Measurements from ENCODE around the gene ZCCHC17.
"Not testable (repeated sequence)": the region's sequence is repeated elsewhere in the genome, so short reads cannot be mapped to it uniquely, and the experiment has no call there.

ZCCHC17 gene, protein sequence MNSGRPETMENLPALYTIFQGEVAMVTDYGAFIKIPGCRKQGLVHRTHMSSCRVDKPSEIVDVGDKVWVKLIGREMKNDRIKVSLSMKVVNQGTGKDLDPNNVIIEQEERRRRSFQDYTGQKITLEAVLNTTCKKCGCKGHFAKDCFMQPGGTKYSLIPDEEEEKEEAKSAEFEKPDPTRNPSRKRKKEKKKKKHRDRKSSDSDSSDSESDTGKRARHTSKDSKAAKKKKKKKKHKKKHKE

DNA sequence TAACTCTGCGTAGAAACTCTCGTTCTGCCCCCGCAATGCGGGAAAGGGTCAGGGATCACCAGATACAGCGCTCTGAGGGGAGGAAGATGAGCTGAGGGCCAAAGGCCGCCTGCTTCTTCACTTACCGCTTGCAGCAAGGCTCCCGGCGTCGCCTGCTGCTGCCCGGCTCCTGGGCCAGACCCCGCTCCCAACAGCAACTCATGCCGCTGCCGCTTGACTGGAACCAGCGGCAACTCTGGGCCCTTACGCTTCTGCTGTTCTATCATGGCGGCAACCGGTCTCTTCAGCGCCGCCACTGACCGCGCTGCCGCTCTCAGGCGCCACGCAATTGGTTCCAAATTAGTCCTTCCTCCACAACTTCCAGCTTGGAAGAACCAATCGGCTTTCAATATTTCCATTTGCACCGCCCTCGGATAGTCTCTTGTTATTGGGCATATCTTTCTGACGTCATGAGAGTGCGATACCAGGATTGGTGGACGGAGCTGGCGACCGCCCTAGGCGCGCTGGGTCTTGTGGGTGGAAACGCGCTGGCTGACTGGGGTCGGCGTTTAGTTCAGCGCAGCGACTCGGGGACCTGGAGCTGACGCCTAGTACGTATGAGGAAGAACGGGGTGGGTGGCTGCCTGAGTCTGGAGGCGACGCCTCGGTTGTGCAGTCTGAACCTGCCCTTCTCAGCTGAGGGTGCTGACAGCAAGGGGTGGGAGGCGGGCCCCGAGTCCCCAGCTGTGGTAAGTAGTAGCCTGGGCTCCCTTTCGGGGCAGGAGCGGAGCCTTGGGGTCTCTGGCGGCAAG lies at the start of gene ZCCHC17, which contains the start of gene SNRNP40:
ZCCHC17 (plus strand) TSS at position 547 of the 791 bp plus-strand sequence. CDS start 13,067 bp downstream, outside the sequence.
SNRNP40 (minus strand) TSS at position 303 of the 791 bp plus-strand sequence; CDS start at position 266, 37 bp downstream.
- peak; percentile 99 for DNase-seq

DNA sequence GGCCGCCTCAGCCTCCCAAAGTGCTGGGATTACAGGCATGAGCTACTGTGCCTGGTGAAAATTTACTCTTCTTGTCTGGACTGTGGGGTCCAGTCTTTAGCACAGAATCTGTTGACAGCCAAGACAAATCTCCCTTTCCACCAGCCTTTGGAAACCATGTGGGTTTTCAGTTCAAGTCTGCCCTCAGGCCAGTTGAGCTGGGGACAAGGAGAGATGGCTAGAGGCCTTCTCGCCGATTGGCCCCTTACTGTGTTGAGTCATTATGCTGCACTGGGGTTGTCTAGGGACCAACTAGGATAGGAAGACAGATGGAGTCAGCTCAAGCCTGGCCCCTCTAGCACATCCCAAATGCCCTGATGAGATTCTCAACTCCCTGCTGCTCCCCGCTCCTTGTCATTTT lies 48.6 kb upstream of the ZCCHC17 start:
- DNase-seq: no peak

DNA sequence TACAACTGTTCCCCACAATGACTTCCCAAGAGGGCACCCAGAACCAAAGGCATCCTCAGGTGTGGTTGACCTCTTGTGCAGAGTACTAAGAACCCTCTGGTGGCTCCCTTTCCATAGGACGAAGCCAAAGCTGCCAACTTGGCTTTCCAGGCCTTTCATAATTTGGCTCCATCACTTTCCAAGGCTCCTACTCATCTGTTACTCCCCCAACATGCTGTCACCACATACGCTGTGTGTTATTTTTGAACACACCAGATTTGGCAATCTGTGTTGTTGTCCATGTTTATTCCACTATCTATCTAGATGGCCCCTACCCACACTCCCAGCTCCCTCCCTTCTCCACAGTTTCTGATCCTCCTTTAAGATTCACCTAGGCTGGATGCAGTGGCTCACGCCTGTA lies 47.0 kb upstream of the ZCCHC17 start:
- DNase-seq: no peak

DNA sequence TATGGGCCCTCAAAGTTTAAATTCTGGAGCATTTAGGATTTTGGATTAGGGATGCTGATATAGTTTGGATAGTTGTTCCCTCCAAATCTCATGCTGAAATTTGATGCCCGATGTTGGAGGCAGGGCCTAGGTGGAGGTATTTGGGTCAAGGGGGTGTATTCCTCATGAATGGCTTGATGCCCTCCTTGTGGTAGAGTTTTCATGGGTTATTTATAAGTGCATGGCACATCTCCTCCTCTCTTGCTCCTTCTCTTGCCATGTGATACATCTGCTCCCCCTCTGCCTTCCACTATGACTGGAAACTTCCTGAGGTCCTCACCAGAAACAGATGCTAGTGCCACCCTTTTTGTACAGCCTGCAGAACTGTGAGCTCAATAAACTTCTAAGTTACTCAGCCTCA lies 39.6 kb upstream of the ZCCHC17 start:
- no peak for DNase-seq

DNA sequence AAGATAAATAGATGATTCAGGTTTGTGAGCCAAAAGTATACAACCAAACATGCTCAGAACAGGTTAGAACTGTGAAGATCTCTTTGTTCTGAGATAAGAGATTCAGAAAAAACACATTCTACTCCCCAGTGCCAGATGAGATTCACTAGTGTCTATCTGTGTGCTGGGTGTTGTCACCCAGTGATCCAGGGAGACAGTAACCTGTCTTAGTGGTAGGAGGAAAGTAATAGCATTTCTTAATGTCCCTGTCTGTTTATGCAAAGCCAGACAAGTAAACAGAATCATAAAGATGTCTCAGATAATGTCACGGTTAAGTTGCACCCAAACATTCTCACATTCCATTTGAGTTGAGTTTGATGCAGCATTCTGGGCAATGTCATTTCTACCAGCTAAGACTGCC lies 38.3 kb upstream of the ZCCHC17 start:
- DNase-seq: no peak

DNA sequence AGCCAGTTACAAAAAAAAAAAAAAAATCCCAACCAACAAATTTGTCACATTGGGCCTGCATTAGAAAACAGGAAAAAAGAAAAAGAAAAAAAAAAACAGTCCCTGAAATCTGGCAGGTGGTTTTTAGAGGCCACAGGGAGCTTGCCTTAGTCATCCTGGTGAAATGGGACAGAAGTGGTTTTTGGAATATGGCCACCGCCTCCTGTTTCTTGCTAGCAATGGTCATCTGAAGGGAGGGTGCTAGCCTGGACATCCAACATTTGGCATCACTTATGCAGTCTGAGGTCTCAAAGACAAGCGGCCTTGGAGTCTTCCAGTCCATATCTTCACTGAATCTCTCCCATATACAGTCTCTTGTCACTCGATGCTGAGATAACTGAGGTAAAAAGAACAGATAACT lies 37.1 kb upstream of the ZCCHC17 start:
- DNase-seq: no peak

DNA sequence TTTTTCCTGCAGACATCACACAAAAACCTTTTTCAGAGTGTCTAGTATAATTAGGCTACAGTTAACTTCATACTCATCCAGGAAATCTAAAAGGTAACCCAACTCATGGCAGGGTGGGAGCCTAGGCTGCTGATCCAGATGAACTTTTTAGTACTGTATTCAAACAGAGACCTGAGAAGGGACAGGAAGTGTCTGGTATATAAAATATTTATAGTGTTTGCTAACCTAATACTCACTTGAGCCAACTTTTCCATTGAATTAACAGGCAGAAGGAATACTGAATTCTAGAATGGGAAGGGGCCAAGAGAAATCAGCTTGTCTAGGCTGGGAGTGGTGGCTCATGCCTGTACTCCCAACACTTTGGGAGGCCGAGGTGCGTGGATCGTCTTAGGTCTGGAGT lies 34.9 kb upstream of the ZCCHC17 start:
- DNase-seq: no peak

DNA sequence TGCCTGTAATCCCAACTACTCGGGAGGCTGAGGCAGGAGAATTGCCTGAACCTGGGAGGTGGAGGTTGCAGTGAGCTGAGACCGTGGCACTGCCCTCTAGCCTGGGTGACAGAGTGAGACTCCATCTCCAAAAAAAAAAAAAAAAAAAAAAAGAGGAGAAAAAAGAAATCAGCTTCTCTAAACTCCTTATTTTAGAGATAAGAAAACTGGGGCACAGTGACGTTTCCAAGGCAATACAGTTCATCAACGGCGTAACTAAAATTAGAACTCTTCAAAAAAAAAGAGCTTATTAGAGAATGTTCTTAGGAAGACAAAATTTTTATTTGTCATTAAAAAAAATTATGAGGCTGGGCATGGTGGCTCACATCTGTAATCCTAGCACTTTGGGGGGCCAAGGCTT lies 34.4 kb upstream of the ZCCHC17 start:
- DNase-seq: not testable (repeated sequence)

DNA sequence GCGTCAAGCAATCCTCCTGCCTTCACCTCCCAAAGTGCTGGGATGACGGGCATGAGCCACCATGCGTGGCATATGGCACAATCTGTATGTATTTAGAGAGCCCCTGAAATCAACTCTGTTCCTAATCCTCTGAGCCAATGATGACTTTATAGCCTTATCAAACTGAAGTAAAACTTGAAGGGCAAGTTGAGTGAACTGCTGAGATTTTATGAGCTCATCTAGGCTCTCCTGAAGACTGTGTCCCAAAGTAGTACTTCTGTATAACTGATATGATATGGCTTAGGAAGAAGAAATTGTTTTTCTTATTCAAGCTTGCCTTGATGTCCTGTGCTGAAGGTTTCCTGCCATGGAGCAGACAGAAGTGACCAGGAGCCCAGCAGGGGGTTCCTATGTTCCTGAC lies 33.4 kb upstream of the ZCCHC17 start:
- no peak for DNase-seq

DNA sequence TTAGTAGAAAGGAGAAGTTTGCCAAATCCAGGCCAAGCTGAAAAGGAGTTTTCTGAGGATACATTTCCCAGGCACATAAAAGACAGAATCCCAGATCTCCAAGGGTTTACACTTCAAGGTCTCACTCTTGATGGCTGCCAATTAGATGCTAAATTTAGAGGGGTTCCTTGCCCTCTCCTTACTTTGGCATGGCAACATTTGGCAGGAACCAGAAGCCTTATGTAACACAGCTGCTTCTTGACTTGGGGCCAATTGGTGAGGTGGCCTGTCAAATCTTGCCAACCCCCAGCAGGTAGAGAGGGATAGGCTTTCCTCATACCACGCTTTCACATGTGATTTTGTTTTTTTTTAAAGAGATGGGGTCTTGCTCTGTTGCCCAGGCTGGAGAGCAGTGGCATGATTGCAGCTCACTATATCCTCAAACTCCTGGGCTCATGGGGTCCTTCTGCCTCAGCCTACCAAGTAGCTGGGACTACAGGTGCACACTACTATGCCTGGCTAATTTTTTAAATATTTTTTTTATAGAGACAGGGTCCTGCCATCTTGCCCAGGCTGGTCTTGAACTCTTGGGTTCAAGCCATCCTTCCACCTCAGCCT lies 31.9 kb upstream of the ZCCHC17 start:
- DNase-seq: no peak

DNA sequence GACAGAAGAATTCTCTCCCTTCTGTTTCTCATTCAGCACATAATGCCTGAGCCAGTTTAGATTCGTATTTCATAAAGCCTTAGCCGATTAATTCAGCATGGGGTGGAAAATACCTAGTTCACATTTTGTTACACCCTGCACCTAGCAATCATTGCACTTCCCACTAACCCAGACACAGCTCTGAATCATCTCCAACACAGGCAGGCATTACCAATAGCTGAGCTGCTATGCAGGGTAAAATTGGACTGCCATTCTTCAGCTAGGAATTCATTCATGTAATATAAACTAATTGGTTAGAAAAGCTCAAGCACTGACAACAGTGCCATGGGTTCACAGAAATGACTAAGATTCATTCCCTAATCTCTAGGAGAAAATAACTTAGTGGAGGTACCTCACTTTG lies 30.3 kb upstream of the ZCCHC17 start:
- no peak for DNase-seq

DNA sequence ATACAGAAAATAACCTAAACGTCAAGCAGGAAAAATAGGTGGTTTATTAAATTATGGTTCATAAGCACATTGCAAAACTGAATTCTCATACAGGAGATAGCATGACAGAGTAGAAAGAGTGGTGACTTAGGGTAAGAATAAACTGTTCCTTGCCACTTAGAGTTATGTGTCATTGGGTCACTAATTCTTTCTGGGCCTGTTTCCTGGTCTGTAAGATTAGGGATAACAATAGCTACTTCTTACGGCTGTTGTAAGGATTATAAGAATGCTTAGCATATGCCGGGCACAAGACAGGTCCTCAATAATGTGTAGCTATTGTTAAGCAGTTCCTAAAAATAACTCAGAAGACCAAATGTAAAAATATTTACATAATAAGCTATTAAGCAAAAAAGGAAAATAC lies 24.5 kb upstream of the ZCCHC17 start:
- DNase-seq: no peak

DNA sequence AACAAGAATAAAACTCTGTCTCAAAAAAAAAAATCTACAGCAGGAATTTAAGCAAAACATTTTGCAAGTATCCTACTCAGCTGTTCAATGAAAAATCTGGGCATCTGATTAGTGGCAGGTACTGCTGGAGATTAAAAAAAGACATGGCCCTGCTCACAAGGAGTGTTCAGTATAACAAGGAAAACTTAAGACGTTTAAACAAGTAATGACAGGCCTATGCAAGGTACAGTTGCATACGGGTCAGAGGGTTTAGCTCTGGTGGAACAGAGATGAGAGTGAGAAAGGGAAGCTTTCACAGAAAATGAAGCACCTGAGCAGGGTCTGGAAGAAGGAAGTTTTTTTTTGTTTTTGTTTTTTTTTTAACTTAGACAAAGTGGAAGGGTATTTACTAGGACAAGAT lies 23.2 kb upstream of the ZCCHC17 start:
- no peak for DNase-seq

DNA sequence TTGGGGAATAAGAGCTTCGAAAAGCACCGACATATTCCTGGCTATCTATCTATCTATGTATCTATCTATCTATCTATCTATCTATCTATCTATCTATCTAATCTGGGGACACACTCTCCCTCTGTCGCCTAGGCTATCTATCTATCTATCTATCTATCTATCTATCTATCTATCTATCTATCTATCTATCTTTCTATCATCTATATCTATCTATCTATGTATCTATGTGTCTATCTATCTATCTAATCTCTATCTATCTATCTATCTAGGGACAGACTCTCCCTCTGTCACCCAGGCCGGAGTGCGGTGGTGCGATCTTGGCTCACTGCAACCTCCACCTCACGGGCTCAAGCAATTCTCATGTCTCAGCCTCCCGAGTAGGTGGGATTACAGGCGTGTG lies 14.4 kb upstream of the ZCCHC17 start:
- not testable (repeated sequence) for DNase-seq

DNA sequence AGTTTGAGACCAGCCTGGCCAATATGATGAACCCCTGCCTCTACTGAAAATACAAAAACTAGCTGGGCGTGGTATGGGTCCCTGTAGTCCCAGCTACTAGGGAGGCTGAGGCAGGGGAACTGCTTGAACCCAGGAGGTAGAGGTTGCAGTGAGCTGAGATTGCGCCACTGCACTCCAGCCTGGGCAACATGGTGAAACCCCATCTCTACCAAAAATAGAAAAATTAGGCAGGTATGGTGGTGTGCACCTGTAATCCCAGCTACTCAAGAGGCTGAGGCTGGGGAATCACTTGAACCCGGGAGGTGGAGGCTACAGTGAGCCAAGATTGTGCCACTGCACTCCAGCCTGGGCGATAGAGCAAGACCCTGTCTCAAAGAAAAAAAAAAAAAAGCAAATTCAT lies 9.0 kb upstream of the ZCCHC17 start:
- DNase-seq: not testable (repeated sequence)

DNA sequence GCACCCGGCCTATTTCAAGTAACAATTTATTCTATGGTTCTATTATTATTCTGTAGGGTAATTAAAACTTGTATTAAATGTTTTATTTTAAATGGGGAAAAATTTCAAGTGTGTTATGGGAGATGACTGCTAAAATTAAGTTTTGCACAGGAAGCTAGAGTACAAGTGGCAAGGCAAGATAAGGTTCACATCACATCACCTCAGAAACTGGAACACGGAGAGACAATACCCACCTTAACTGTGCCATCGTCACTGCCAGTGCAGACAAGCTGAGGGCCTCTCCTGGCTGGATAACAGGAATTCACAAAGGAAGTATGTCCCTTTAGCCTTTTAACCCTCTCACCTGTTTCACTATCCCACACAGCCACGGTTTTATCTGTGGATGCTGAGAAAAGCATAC lies 7.8 kb upstream of the ZCCHC17 start:
- no peak for DNase-seq

DNA sequence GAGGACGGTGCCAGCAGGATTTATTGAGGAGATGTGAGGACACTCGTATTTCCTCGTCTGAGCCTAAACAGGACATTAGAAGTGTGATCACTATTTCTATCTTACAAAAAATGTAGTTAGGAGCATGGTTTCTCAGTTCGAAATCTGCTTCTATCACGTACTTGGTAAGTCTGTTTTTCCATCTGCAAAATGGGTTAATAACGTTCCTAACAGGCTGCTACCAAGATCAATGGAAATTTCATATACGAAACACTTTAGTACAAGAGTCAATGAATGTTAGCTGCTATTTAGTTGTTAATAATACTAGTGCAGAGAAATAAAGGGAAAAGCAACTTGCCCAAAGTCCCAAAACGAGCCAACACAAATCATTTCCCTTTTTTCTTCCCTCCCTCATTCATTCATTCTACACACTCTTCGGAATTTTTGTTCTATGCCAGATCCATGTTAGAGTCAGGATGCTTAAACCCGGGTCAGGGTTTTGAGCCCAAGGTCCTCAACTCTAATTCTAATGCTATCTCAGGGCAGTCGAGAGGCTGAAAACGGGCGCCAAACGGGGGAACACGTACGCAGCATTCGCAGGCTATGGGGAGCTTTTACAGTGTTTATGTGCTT lies 852 bp upstream of the ZCCHC17 start:
- no peak for DNase-seq

DNA sequence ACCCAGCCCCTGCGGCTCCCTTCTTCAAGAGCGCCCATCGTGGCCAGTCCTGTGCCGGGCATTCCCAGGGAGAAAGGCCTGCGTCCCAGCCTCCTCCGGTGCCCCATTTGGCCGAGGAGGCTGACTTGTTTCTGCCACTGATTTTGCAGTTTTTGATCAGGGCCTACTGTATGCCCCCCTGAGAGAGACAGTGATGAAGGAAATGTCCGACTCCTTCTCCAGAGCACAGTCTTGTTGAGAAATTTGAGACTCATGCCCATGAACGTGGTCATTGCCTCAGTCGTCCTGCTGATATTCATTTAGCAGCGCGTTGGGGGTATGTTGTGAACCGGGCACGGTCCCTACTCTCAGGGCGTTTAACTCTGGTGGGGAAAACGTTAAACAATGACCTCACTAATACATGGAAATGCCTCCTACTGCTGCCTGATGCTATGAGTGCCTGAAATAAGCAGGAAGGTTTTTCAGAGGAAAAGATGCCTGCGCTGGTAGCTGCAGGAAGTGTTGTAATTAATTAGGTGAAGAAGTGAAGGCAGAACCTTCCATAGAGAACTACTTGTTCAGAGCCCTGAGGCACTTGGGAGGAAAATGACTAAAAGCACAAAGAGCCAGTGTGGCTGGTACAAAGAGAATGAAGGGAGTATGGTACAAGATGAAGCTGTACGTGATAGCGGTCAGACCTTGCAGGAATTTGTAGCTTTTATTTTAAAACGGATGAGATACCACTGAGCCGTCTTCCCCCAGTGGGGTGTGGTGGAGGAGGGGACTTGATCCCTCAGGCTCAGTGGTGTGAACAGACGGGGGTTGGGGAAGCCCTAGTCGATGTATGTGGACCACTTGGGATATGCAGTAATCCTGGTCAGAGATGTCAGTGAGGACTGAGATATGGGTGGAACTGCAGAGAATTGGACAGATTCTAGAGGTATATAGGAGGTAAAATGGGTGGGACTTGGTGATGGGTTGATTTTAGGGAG lies 730 bp downstream of the ZCCHC17 start:
- peak; percentile 4 for DNase-seq

DNA sequence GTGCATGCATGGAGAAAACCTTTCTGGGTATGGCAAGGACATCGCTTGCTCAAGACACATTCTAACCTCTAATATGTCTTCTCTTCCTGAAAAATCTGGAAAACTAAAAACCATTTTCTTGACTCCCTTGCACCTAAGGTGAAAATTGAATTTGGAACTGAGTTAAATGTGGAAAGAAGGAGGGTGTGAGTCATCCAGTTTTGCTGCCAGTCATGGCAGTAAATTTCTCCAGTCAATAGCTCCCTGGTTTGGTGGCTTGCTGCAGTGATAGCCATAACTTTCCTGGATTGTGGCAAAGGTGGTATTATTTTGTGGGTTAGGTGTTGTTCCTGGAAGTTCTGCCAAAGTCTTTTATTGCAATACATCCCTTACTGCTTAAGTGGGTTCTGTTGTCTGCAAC lies 2.5 kb downstream of the ZCCHC17 start:
- no peak for DNase-seq

DNA sequence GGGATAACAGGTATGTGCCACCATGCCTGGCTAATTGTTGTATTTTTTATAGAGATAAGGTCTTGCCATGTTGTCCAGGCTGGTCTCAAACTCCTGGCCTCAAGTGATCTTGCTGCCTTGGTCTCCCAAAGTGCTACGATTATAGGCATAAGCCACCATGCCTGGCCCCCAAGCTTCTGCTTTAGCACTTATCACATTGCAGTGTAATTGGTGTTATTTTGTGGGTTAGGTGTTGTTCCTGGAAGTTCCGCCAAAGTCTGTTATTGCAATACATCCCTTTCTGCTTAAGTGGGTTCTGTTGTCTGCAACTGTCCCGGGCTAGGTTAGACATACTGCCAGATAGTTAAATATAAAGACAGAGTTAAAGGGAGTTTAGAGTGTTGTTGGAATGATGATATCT lies 3.4 kb downstream of the ZCCHC17 start:
- no peak for DNase-seq

DNA sequence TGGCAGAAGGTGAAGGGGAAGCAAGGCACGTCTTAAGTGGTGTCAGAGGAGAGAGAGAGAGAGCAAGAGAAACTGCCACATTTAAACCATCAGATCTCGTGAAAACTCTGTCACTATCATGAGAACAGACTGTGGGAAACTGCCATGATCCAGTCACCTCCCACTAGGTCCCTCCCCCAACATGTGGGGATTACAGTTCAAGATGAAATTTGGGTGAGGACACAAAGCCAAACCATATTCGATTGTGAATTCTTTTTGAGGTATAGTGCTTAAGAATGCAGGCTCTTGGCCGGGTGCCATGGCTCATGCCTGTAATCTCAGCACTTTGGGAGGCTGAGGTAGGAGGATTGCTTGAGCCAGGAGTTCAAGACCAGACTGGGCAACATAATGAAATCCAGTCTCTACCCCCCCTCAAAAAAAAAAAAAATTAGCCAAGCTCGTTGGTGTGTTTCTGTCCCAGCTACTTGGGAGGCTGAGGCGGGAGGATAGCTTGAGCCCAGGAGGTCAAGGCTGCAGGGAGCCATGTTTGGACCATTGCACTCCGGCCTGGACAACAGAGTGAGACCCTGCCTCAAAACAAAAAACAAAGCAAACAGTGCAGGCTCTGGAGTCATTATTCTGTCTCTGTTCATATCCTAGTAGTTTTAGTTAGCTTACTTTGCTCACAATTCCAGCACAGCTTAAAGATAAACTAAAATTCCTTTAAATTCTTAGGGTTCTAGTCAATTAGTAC lies 6.0 kb downstream of the ZCCHC17 start:
- DNase-seq: peak; percentile 46

DNA sequence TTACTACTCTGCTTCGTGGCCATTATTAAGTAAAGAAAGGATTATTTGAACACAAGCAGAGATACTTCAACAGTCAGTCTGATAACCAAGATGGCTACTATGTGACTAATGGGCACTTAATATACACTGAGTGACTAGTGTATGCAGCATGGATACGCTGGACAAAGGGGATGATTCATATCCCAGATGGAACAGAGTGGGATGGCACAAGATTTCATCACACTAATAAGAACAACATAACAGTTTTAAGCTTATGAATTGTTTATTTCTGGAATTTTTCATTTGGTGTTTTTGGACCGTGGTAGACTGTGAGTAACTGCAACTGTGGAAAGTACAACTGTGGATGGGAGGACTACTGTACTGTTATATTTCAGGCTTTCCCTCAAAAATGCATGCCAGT lies 9.4 kb downstream of the ZCCHC17 start:
- peak; percentile 91 for DNase-seq

Measured in fibroblast of skin of right quadriceps (primary cell).